ENCODE data around the gene SPATA31A5.
"Not testable (repeated sequence)": the region's sequence is repeated elsewhere in the genome, so short reads cannot be mapped to it uniquely, and the experiment has no call there.

The SPATA31A5 gene

DNA sequence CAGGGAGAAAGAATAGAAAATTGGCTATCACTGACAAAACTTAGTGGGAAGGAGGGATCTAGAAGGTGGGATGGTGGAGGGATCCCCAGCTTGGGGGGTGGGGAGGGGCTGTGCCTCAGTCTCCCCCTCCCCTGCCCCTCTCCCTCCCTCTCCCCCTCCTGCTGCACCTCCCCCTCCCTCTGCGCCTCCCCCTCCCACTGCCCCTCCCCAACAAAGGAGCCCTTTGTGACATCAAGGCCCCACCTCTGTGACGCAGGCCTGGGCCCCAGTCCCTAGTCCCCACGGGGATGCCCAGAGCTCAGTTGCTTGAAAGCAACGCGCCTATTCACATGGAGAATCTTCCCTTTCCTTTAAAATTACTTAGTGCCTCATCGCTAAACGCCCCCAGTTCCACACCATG is at the start of gene SPATA31A5:
Gene SPATA31A5, plus strand, starts transcription at position 301 of the 400 bp plus-strand sequence. Its CDS starts 29 bp downstream, at position 330.
- DNase-seq (ENCODE audit: low read depth): not testable (repeated sequence)

DNA sequence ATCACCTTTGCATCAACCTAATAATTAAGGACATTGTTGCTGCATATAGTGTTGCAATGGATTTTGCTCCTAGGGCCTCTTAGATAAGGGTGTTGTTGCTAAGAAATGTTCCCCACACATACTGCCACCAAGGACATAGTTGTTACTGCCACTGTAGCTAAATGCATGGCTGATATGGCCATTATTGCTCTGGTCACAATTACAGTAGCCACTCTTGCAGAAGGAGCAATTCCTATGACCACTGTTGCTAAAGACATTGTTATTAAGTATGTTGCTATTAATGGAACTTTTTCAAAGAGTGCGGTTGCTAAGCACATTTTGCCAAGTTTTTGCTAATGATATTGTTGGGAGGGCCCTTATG is 48.8 kb downstream of the SPATA31A5 start:
- DNase-seq (ENCODE audit: low read depth): not testable (repeated sequence)

DNA sequence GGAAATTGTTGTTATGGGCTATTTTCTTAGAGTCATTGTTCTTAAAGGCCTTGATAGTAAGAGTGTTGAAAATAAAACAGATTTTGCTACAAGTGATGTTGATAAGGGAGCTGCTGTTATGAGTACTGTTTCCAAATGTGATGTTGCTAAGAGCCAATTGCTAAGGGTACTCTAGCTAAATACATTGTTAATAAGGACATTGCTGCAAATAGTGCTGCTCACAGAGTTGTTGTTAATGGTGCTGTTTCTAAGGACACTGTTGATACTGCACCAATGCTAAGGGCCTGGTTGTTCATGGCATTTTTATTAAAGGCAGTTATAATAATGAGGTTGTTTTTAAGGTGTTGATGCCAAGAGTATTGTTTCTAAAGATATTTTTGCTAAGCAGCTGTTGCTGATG is 52.2 kb downstream of the SPATA31A5 start:
- DNase-seq (ENCODE audit: low read depth): not testable (repeated sequence)
